ENCODE results near the gene SCRT2.

GRCh38 chr20:723756-724155, 48.2 kb upstream of the SCRT2 start:
- TF ChIP-seq GATA3 (IDR thresholded peaks at IDR 0.05; ENCODE audit: low read depth, low read length) (no peak), GATA2 (IDR thresholded peaks at IDR 0.05; ENCODE audit: low read depth, low read length) (no peak)

Data from SH-SY5Y (cell line).